HG02642 (cell line): ENCODE measurements around the gene SP9.
A peak's percentile ranks its signal among the peaks of the same experiment; 100 is the strongest.

ENCODE experiments used
- ATAC-seq: cut with Tn5 transposase; IDR thresholded peaks from one replicate; pipeline ENCODE4 v1.9.1; 2021; ENCODE audit warnings: mild to moderate bottlenecking; ENCODE audit not compliant: unreplicated experiment, poor library complexity

Gene SP9

DNA sequence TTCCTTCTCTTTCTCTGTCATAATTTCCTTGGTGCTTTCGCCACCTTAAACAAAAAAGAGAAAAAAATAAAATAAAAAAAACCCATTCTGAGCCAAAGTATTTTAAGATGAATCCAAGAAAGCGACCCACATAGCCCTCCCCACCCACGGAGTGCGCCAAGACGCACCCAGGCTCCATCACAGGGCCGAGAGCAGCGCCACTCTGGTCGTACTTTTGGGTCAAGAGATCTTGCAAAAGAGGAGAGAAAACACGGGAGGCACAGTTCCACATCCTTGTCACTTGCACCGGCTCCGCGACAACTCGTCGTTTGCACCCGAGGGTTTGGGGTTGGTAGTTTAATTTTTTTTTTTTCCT is 1.8 kb upstream of the SP9 start:
- ATAC-seq: no peak

DNA sequence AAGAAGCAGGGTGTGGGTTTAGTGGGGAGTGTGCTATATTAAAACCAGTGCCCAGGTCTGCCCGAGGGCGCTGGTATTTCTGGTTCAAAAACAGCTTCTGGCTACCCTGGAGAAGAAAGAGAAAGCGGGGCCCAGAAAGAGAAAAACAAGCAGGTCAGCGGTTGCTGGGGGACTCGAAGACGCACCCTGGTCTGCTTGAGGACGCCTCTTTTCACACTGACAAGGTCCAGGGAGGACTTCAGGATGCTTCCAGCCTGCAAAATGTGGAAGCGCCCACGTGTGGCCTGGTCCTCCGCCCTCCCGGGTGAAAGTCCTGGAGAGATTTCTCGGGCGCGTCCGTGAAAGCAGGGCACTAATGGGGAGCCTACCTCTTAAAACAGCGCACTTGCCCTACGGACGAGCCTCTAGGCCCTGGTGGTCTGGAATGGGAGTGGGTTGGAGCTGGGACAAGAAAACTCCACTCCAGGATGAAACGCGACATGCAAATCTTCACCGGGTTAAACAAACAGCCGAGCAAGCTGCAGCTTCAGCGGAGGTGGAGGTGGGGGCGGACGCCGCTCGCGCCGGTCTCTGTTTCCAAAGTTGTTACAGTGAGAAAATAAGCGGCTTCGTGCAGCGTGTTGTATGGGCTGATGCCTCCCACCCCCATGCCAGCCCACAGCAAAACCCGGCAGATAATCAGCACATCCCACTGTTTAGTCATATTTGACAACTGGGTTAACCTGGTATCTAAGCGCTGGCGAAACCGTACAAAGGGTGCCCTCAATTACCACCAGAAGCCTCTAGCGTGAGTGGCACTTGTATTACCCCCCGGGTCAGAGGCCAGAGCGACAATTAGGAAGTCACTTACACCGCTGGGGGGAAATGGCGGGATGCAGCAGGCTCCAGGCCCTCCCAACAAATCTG is 1.1 kb upstream of the SP9 start:
- no peak for ATAC-seq

DNA sequence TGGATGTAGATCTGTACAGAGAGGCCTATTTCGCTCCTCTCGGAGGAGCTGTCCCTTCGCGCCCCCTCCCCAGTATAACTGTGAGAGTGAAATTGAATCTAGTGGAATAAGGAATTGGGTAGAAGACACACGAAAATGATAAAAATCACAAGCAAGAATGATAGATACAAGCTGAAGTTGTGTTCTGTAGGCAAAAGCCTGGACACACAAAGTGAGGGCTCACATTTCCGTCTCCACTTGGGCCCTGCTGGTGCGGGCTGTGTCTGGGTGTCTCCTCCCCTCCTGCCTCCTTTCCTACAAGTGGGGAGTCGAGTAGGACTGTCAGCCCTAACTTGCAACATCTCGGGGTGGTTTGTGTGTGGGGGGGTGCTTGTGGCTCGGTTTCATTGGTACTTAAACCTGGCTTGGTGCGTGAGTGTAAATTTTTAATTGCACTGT is 457 bp upstream of the SP9 start:
- no peak for ATAC-seq

DNA sequence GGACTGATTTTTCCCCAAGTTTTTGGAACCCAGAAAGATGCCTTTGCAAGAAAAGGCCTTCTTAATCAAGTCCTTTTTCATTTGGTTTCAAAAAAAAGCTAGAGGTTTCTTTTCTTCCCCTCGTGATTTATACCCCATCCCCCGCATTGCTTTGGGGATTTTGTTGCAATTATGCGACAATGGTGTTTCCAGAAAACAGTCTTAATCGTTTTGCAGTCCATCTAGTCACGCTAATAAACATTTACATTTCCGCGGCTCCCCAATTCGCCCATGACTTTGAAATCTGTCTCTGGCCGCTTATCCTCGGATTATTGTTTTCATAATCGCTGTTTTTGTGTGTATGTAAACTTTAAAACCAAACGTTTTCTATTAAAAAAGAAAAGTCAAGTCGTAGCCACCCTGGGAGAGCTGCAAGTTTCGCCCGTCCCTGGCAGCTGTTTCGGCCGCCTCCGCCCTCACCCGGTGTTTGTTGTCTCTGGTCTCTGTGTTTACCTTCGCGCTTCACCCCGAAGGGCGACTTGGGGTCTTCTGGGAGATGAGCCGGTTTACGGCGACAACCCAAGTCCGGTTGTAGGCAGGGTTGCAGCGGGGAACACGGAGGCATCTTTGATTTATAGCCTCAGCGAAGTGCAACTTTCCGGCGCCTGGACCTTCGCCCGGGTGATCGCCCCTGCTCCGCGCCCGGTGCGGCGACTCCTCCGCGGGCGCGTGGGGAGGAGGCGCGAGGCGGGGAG is 667 bp downstream of the SP9 start:
- ATAC-seq: no peak

DNA sequence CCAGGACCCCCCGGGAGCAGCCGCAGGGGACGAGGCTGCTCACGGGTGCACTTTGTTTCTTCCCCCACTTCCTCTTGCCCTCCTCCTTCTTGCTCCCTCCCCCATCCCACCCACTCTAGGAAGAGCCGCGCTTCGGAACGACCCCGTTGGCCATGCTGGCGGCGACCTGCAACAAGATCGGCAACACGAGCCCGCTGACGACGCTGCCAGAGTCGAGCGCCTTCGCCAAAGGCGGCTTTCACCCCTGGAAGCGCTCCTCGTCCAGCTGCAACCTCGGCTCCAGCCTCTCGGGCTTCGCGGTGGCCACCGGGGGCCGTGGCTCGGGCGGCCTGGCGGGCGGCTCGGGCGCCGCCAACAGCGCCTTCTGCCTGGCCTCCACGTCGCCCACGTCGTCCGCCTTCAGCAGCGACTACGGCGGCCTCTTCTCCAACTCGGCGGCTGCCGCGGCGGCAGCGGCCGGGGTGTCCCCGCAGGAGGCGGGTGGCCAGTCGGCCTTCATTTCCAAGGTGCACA is 1.3 kb downstream of the SP9 start:
- peak; percentile 5 for ATAC-seq

DNA sequence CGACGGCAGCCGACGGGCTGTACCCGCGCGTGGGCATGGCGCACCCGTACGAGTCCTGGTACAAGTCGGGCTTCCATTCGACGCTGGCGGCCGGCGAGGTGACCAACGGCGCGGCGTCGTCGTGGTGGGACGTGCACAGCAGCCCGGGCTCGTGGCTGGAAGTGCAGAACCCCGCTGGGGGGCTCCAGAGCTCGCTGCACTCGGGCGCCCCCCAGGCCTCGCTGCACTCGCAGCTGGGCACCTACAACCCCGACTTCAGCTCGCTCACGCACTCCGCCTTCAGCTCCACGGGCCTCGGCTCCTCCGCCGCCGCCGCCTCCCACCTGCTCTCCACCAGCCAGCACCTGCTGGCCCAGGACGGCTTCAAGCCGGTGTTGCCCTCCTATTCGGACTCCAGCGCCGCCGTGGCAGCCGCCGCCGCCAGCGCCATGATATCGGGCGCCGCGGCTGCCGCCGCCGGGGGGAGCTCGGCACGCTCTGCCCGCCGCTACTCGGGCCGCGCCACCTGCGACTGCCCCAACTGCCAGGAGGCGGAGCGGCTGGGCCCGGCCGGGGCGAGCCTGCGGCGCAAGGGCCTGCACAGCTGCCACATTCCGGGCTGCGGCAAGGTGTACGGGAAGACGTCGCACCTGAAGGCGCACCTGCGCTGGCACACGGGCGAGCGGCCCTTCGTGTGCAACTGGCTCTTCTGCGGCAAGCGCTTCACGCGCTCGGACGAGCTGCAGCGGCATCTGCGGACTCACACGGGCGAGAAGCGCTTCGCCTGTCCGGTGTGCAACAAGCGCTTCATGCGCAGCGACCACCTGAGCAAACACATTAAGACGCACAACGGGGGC is 2.0 kb downstream of the SP9 start:
- peak; percentile 45 for ATAC-seq

DNA sequence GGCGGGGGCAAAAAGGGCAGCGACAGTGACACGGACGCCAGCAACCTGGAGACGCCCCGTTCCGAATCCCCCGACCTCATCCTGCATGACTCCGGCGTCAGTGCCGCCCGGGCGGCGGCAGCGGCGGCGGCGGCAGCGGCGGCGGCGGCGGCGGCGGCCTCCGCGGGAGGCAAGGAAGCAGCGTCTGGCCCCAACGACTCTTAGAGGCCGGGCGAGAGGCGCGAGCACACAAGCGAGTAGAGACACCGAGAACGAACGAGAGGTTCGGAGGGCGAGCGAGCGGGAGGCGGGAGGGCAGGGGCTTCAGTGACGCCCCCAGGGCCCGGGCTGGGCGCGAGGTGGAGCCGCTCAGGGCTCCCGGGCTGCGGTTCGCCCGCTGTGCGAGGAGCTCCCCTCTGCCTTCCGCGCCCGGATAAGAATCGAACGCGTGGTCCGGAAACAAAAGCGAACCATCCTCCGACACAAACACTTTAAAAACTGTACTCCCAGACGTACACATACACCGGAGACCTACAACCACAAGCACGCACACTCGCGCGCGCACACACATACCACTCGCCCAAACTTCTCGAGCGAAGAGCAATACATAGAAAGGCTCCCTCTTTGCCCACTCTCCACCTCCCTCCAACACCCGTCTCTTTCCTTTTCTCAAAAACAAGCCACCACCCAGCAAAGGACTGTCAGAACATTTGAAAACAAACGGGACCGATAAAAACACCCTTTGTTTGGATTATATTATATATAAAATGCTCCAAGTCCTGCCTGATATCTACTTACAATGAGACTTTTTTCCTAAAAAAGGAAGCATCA is 2.8 kb downstream of the SP9 start:
- no peak for ATAC-seq

DNA sequence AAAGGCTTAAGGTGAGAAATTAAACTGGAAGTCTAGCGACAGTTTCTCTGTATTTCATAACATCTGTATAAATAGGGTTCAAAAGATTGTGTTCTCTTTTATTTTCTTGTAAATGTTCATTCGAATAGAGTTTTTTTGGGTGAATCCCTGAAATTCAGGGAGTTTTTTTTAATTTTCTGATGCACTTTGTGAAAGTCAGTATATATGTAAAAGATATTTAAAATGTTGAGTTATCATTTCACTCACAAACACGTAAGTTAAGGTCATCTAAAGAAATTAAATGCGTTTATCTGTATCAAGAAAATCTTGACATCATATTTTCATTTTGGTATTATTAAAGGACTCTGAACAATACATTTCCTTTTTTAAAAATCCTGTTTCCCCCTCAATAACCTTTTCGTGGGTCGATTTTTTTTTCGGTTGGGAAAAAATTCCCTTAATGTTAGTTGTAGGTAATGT is 3.4 kb downstream of the SP9 start:
- ATAC-seq: no peak

DNA sequence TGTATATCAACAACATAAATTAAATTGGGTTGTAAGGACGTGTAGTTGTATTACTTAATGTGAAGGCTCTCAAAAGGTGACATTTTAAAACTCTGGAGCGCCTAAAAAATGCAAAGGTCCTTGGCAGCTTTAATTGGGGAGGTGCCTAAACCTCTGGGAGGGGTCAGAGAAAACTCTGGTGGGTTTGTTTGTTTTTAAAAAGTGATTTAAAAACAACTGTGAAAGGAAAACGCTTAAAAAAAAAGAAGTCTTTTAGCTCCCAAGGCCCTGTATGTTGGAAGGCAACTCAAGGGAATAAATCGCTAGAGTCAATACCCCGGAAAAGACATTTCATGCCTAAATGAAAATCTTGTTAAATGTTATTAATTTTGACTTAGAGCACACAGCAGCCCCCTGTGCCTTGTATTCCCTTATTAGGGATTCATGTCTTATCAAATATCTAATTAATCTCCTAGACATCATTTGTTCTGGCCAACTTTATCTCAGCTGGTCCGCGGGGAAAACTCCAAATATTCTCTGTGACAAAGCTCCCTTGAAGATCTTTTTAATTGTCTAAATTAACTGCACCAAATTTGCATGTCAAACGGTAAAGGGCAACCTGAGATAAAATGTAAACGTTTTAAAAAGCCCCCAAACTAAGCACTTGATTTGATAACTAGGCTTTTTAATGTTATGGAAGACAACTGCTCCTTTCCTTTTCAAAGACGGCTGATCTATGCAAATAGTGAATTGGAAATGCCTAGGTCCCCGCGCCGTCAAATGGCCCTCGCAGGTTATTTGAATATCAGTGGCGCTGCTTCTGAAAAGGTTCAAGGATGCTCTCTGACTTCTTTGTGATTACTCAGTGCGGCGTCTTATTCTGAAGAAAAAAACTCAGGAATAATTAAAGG is 4.2 kb downstream of the SP9 start:
- no peak for ATAC-seq

DNA sequence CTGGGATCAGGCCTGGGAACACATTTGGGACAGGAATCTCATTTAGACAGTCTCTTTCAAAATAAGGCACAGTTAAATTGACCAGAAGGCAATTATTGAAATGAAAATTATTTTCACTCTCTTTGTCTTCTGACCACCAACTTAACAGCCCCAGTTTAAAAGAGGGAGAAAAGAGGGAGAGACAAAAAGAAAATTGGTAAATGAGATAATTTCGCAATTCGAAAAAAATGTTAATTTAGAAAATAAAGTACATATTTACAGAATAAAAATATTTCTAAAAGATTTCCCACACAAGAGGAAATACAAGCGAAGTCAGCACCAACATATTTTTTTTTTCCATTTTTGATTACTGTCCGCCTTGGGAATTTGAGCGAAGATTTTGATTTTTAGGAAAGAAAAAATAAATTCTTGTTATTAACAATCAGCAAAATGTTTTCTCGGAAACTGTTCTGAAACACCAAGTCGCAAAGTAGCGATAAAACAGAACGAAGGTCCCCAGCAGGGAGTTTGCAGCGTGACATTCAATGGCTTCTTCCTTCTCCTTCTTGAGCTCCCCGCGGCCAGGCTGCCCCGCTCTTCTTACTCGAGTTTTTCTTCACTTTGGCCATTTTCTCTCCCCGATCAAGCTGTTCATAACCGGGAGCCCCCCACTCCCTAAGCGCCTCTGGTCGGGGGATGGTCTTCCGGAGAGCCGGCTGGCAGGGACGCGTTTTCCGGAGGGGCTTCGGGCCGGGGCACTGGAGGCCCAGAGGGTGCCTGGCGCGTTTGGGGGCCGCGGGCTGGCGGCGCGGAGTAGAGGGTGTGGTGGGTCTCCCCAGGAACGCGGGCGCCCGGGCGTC is 5.0 kb downstream of the SP9 start:
- no peak for ATAC-seq

DNA sequence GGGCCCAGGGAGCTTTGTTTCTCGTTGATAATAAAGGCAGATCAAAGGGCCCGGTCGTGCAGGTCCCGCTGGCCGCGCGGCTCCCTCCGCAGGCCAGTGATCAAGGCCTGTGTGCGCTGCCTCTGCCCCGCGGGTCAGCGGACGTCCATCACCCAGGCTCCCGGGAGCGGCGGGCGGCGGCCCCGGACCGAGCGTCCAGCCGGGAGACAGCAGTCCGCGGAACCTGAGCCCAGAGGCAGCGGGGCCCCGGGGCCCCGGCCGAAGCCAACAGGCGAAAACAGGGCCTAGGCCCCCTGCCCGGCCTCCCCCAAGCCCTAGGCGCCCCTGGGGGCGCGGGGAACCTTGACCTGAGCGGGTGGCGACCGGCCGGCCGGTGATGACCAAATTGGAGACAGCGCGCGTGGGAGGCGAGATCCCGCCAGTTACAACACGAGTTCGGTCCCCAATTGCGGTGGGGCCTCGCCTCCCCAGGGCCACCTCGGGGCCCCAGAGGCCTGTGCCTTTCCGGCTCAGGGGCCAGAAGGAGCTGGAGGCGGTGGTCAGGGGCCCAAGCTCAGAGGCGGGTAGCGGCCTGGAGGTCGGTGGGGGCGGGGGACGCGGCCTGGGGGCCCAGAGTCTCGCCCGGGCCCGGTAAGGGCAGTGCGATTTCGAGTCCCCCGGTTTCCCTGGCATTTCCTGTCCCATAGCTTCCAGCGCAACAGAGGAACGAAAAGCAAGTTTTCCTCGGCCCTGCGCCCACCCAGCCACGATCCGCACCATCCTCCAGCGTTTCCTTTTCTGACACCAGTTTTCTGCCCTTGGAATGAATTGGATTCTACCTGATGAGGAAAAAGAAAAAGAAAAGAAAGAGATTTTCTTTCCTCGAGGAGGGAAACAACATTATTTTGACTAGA is 5.9 kb downstream of the SP9 start:
- no peak for ATAC-seq

DNA sequence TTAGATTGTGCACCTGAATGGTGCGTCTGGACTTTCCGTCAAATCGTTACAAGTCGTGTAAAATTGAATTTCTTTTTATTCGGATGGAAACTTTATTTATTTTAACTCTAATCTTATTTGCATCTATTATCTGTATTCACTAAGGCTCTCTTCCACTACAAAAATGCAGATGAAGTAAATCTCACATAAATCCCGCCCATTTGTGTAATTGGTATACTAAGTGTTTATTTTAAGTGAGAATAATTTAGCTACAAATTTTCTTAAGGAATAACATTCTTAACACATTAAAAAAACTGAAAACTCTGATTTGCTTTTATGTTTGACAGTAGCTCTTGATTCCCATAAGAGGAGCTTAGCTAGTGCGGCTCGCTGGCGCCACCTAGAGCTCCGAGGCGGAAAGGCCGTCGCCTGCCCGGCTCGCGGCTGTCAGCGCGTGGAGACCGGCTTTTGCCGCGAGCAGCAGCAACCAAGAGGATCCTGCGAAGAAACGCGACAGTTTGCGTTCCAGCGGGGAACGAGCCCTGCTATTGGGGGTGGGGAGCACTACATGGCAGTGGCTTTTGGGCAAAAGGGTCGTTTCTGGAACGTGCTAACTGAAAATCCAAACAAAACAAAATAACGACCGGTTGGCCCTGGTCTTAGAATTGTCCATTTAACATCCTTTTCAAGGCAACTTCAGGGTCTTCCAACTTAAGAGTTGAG is 6.7 kb downstream of the SP9 start:
- ATAC-seq: peak; percentile 57

DNA sequence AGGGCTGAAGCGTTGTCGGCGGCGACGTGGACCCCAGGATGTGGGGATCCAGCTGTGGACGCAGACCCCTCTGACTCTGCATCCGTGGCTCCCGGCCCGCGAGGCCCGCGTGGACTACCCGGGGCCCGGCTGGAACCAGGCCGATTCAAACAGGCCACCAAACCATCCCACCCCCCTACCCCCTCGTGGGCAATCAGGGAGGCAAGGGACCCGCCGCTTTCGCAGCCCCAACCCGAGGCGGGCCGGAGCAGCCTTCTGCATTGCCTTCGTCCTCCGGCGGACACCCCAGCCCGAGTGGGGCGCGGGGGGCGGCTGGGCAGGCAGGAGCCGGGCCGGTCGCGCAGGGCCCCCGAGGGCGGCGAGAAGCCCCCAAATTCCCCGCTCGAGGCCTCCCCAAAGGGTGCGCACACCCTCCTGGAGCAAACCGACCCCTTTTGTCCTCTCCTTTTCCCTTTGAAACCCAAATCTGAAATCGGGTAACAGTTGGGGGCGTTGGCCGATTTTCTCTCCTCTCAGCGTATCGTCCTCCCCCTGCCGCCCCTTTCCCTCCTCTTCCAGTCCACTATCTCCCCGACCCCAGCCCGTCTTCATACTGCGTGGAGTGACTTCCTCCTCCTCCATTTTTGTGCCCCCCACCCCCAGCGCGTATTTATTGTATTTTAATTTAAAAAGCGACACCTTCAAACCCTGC is 7.4 kb downstream of the SP9 start:
- no peak for ATAC-seq

DNA sequence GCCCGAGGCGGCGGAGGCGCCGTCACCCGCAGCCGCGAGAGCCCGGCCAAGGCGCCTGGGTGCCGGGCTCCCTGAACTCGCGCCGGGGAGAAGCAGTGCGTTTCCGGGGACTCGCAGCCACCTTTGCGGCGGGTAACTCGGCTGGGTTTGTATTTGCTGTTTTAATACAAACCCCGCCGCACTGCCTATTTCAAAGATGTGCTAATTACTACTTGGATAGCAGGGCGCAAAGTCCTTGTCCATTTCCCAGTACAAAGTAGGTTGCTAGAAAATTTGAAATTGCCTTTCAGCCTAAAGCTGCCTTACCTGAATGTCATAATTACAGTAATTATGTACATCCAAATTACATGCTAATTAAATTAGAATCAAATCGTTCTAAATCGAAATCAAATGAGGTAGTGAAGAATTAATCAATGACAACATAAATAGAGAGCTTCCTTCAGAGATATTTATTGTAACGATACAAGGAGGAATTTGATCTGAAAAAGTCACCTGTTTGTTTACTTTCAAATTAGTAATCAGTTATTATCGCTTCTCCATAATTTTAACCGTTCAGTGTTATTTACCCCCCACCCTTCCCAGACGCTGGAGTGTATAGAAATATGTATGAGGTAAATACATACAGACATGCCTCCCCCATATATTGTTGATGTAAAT is 8.1 kb downstream of the SP9 start:
- no peak for ATAC-seq

DNA sequence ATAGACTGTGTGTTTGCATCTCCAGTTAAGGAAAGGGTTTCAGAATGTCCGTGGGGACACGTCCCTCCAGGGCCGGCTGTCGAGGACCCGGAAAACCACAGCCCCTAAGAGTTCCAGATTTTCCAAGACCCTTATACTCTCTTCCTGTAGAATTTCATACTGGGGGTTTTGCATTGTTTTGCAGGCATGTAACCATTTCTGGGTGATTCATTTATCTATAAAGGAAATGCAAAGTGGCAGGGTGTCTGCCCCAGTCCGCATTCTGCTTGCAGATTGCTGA is 8.5 kb downstream of the SP9 start:
- no peak for ATAC-seq
